ENCODE measurements around the gene BCL2L12.
"Not testable (repeated sequence)": the region's sequence is repeated elsewhere in the genome, so short reads cannot be mapped to it uniquely, and the experiment has no call there.

The BCL2L12 gene

DNA sequence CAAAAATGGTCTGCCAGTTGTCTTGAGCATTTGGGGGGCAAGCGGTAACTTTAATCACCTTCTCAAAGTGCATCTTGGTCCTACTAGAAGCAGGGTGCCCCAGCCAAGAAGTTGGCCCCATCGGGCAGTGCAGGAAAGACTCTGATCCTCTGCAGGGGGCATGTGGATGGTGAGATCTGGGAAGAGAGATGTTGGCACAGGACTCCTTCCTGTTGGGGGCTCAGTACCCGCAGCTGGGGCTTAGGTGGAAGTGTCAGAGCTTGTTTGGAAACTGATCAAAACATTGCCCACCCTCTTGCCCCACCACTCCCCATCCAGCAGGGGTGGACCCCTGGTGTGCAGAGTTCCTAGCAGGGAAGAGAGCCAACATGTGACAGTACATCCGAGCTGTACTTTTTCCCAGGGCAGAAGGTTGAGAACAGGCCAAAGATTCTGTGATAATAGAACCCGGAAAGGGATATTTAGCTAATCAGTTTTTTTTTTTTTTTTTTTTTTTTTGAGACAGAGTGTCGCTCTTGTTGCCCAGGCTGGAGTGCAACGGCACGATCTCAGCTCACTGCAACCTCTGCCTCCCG, 34.6 kb upstream of the BCL2L12 start:
- no peak overlapping the region for H3K4me2 ChIP-seq (ENCODE audit: low read length)
- no peaks in the 10 kb centered on the region for H3K9me3 ChIP-seq (ENCODE audit: control insufficient read depth, insufficient read depth, low read length)
- no peaks in the 10 kb centered on the region for H3K27me3 ChIP-seq (ENCODE audit: control insufficient read depth, low read length)
- H3K9me2 ChIP-seq (replicated peaks; ENCODE audit: control insufficient read depth, low read length) = no peaks in the 10 kb centered on the region
- TF ChIP-seq EZH2phosphoT487 (IDR thresholded peaks at IDR 0.05; ENCODE audit: borderline replicate concordance, low read length) (no peak), CTCF (IDR thresholded peaks at IDR 0.05; ENCODE audit: low read depth, low read length, poor library complexity, severe bottlenecking) (no peak)
- H3K27ac ChIP-seq (ENCODE audit: low read depth, low read length) = no peak overlapping the region
- no peak overlapping the region for H3K4me3 ChIP-seq (ENCODE audit: low read length)
- H3K4me1 ChIP-seq (ENCODE audit: control insufficient read depth, low read length) = no peaks in the 10 kb centered on the region
- H4K20me1 ChIP-seq (ENCODE audit: control insufficient read depth, insufficient read depth, low read depth, low read length) = no peaks in the 10 kb centered on the region
- no peaks in the 10 kb centered on the region for H3F3A ChIP-seq (ENCODE audit: control insufficient read depth, insufficient read depth)
- no peaks in the 10 kb centered on the region for H3K79me2 ChIP-seq (ENCODE audit: control insufficient read depth, low read length)
- H3K36me3 ChIP-seq (ENCODE audit: control insufficient read depth, low read length) = peaks cover 5% of the 10 kb centered on the region; the same call in 1 of the 2 replicates

- Histone ChIP-seq H3K4me2 (ENCODE audit: low read length) (no peak overlapping the region), H3K9me3 (ENCODE audit: control insufficient read depth, insufficient read depth, low read length) (no peaks in the 10 kb centered on the region), H3K36me3 (ENCODE audit: control insufficient read depth, low read length) (peaks cover 5% of the 10 kb centered on the region; the same call in 1 of the 2 replicates), H3K9me2 (replicated peaks; ENCODE audit: control insufficient read depth, low read length) (no peaks in the 10 kb centered on the region), H3K27ac (ENCODE audit: low read depth, low read length) (no peak overlapping the region), H3F3A (ENCODE audit: control insufficient read depth, insufficient read depth) (no peaks in the 10 kb centered on the region), H3K79me2 (ENCODE audit: control insufficient read depth, low read length) (no peaks in the 10 kb centered on the region), H3K4me3 (ENCODE audit: low read length) (no peak overlapping the region), H3K4me1 (ENCODE audit: control insufficient read depth, low read length) (no peaks in the 10 kb centered on the region), H3K27me3 (ENCODE audit: control insufficient read depth, low read length) (peaks cover 3% of the 10 kb centered on the region; the same call in 1 of the 2 replicates), H4K20me1 (ENCODE audit: control insufficient read depth, insufficient read depth, low read depth, low read length) (no peaks in the 10 kb centered on the region)
- TF ChIP-seq CTCF (IDR thresholded peaks at IDR 0.05; ENCODE audit: low read depth, low read length, poor library complexity, severe bottlenecking) (no peak), EZH2phosphoT487 (IDR thresholded peaks at IDR 0.05; ENCODE audit: borderline replicate concordance, low read length) (no peak)
These were observed 34.0 kb upstream of the BCL2L12 start for GRCh38 chr19:49631610-49632192.

GRCh38 chr19:49632576-49632975, 33.2 kb upstream of the BCL2L12 start:
- Histone ChIP-seq H4K20me1 (ENCODE audit: control insufficient read depth, insufficient read depth, low read depth, low read length) (no peaks in the 10 kb centered on the region), H3K4me1 (ENCODE audit: control insufficient read depth, low read length) (peaks cover 1% of the 10 kb centered on the region), H3K27ac (ENCODE audit: low read depth, low read length) (no peak overlapping the region), H3K4me3 (ENCODE audit: low read length) (no peak overlapping the region), H3F3A (ENCODE audit: control insufficient read depth, insufficient read depth) (no peaks in the 10 kb centered on the region), H3K9me2 (replicated peaks; ENCODE audit: control insufficient read depth, low read length) (no peaks in the 10 kb centered on the region), H3K36me3 (ENCODE audit: control insufficient read depth, low read length) (no peaks in the 10 kb centered on the region; the same call in 1 of the 2 replicates), H3K4me2 (ENCODE audit: low read length) (no peak overlapping the region), H3K79me2 (ENCODE audit: control insufficient read depth, low read length) (no peaks in the 10 kb centered on the region), H3K27me3 (ENCODE audit: control insufficient read depth, low read length) (peaks cover 6% of the 10 kb centered on the region; the same call in 1 of the 2 replicates), H3K9me3 (ENCODE audit: control insufficient read depth, insufficient read depth, low read length) (no peaks in the 10 kb centered on the region)
- TF ChIP-seq CTCF (IDR thresholded peaks at IDR 0.05; ENCODE audit: low read depth, low read length, poor library complexity, severe bottlenecking) (no peak), EZH2phosphoT487 (IDR thresholded peaks at IDR 0.05; ENCODE audit: borderline replicate concordance, low read length) (no peak)

- not testable (repeated sequence) for H3K4me2 ChIP-seq (ENCODE audit: low read length); H3F3A ChIP-seq (ENCODE audit: control insufficient read depth, insufficient read depth); H4K20me1 ChIP-seq (ENCODE audit: control insufficient read depth, insufficient read depth, low read depth, low read length); H3K79me2 ChIP-seq (ENCODE audit: control insufficient read depth, low read length); H3K4me3 ChIP-seq (ENCODE audit: low read length); H3K4me1 ChIP-seq (ENCODE audit: control insufficient read depth, low read length); H3K9me3 ChIP-seq (ENCODE audit: control insufficient read depth, insufficient read depth, low read length); H3K36me3 ChIP-seq (ENCODE audit: control insufficient read depth, low read length); H3K9me2 ChIP-seq (replicated peaks; ENCODE audit: control insufficient read depth, low read length); H3K27ac ChIP-seq (ENCODE audit: low read depth, low read length)
- H3K27me3 ChIP-seq (ENCODE audit: control insufficient read depth, low read length) = peaks cover 12% of the 10 kb centered on the region
These were observed 32.5 kb upstream of the BCL2L12 start for GRCh38 chr19:49633273-49633672.
